HL-60 (cell line): ENCODE results near the gene HHAT.

Source experiments
- GABPA ChIP-seq: IDR thresholded peaks from 2 replicates; pipeline ENCODE4 v1.6.1; 2012; ENCODE audit warnings: low read depth
- POLR2AphosphoS5 ChIP-seq: IDR thresholded peaks from 2 replicates; pipeline ENCODE4 v1.6.1; 2012; ENCODE audit warnings: low read depth
- REST ChIP-seq: IDR thresholded peaks from 2 replicates; pipeline ENCODE4 v1.6.1; 2012; ENCODE audit warnings: low read depth; ENCODE audit not compliant: insufficient replicate concordance
- TF ChIP-seq, protein P1 (sequence below): IDR thresholded peaks from one replicate; pipeline ENCODE4 v1.5.1; 2011; ENCODE audit warnings: low read length, control low read depth, inconsistent platforms; ENCODE audit not compliant: insufficient read depth

DNA sequence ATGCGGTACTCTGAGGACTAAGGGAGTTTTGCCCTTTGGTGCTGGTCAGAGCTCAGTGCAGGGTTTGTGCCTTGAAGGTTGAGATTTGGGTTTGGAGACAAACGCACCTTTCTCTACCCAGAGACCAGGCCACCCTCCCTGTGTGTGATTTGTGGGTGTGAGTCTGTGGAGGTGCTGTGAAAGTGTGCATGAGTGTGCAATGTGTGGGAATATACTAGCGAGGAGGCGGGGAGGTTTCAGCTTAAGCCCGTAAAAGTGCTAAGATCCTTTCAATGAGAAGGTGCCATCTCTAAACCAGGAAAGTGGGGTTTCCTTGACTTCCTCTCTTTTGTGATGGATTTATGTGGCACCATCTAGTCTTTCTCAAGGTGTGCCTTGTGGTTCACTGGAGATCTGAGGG is 225.7 kb downstream of the HHAT start:
- TF ChIP-seq, protein P1, sequence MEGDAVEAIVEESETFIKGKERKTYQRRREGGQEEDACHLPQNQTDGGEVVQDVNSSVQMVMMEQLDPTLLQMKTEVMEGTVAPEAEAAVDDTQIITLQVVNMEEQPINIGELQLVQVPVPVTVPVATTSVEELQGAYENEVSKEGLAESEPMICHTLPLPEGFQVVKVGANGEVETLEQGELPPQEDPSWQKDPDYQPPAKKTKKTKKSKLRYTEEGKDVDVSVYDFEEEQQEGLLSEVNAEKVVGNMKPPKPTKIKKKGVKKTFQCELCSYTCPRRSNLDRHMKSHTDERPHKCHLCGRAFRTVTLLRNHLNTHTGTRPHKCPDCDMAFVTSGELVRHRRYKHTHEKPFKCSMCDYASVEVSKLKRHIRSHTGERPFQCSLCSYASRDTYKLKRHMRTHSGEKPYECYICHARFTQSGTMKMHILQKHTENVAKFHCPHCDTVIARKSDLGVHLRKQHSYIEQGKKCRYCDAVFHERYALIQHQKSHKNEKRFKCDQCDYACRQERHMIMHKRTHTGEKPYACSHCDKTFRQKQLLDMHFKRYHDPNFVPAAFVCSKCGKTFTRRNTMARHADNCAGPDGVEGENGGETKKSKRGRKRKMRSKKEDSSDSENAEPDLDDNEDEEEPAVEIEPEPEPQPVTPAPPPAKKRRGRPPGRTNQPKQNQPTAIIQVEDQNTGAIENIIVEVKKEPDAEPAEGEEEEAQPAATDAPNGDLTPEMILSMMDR, result no peak
- TF ChIP-seq GABPA (no peak), REST (no peak), POLR2AphosphoS5 (no peak)
